PC-3 (cell line): ENCODE measurements around the gene TSNAXIP1.

Experiments used
- CTCF ChIP-seq: fragments of 300-600 bp; sonication (generic); conservative IDR thresholded peaks from 2 replicates; pipeline ENCODE4 v1.5.1; 2017; ENCODE audit warnings: antibody characterized with exemption, low read depth, mild to moderate bottlenecking, low read length
- EZH2 ChIP-seq: fragments of 300-600 bp; sonication (generic); IDR thresholded peaks from one replicate; pipeline ENCODE4 v1.6.1; 2017; ENCODE audit warnings: antibody characterized with exemption, mild to moderate bottlenecking, low read length; ENCODE audit not compliant: unreplicated experiment

- TF ChIP-seq EZH2: no peak
- TF ChIP-seq CTCF: no peak
These were observed 20.2 kb upstream of the TSNAXIP1 start for GRCh38 chr16:67786491-67786890.
